ENCODE results near the gene CHST8.

DNA sequence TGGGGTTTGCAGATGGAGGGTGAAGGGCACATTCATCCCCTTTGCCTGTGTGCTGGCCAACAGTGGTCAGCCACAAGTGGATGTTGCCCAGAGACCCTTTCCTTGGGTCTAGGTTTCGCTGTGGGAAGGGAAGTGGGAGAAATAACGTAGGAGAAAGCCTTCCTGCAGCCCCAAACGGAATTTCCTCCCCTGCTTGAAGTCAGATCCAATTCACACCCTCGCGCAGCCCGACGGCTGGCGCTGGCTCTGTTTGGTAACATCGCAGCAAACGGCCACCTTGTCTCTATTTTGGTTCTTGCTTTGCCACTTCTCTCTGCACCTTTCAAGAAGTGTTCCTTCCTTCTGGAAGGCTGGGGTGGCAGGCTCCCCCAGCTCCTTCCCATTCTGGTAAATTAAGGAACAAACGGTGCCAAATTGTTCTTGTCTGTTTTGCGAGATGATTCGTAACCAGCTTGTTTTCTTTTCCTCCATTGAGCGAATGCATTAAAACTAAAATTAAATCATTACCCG is 45.4 kb downstream of the CHST8 start:
- TF ChIP-seq, protein P1, sequence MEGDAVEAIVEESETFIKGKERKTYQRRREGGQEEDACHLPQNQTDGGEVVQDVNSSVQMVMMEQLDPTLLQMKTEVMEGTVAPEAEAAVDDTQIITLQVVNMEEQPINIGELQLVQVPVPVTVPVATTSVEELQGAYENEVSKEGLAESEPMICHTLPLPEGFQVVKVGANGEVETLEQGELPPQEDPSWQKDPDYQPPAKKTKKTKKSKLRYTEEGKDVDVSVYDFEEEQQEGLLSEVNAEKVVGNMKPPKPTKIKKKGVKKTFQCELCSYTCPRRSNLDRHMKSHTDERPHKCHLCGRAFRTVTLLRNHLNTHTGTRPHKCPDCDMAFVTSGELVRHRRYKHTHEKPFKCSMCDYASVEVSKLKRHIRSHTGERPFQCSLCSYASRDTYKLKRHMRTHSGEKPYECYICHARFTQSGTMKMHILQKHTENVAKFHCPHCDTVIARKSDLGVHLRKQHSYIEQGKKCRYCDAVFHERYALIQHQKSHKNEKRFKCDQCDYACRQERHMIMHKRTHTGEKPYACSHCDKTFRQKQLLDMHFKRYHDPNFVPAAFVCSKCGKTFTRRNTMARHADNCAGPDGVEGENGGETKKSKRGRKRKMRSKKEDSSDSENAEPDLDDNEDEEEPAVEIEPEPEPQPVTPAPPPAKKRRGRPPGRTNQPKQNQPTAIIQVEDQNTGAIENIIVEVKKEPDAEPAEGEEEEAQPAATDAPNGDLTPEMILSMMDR (IDR thresholded peaks at IDR 0.05): no peak
- no peak for TF ChIP-seq POLR2AphosphoS5 (IDR thresholded peaks at IDR 0.05; ENCODE audit: insufficient read depth in 1 of 2, low read depth in 1 of 2)
